HG02623 (cell line): Measurements from ENCODE around the gene NCF2.
"Not testable (repeated sequence)": the region's sequence is repeated elsewhere in the genome, so short reads cannot be mapped to it uniquely, and the experiment has no call there.

Source experiments
- ATAC-seq: cut with Tn5 transposase; IDR thresholded peaks from one replicate; pipeline ENCODE4 v1.9.1; 2021; ENCODE audit warnings: moderate library complexity; ENCODE audit not compliant: unreplicated experiment

The NCF2 gene, protein sequence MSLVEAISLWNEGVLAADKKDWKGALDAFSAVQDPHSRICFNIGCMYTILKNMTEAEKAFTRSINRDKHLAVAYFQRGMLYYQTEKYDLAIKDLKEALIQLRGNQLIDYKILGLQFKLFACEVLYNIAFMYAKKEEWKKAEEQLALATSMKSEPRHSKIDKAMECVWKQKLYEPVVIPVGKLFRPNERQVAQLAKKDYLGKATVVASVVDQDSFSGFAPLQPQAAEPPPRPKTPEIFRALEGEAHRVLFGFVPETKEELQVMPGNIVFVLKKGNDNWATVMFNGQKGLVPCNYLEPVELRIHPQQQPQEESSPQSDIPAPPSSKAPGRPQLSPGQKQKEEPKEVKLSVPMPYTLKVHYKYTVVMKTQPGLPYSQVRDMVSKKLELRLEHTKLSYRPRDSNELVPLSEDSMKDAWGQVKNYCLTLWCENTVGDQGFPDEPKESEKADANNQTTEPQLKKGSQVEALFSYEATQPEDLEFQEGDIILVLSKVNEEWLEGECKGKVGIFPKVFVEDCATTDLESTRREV

DNA sequence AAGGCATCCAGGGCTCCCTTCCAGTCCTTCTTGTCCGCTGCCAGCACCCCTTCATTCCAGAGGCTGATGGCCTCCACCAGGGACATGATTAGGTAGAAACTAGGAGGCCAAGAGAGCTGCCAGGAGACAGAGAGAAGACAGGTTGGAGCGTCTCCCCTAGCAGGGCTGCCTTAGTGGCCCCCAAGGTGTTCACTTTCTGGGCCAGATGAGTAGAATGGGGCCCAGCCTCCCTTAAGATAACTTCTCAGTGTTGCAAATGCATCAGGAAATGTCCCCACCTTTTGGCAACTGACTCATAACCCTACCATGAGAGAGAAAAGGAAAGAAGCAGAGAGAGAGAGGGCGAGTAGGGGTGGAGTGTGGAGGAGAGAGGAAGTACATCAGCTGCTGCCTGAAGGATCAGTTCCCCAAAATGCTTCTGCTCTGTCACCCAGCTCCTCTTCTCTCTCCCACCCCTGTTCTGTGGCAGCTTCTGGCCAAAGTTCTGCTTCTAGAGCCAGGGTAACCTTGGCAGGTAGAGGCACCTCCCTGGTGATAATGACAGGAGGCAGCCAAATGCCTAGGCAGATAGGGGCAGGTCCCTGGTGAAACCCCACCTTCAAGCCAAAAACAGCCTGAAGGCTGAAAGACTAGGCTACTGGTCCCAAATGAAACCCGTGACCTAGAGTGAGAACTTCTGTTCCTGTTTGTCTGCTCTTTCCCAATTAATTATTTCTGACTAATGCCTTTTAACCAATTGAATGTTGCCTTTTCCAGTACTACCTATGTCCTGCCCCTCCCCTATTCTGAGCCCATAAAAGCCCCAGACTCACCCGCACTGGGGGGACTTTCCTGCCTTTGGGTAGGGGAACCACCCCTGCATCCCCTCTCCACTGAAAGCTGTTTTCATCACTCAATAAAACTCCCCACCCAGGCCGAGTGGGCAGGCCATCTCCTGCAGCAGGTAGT is at the start of gene NCF2:
Gene NCF2 (minus strand): TSS at position 216 of the 948 bp plus-strand sequence. CDS start 130 bp downstream, at position 86.
- peak; percentile 84 for ATAC-seq

DNA sequence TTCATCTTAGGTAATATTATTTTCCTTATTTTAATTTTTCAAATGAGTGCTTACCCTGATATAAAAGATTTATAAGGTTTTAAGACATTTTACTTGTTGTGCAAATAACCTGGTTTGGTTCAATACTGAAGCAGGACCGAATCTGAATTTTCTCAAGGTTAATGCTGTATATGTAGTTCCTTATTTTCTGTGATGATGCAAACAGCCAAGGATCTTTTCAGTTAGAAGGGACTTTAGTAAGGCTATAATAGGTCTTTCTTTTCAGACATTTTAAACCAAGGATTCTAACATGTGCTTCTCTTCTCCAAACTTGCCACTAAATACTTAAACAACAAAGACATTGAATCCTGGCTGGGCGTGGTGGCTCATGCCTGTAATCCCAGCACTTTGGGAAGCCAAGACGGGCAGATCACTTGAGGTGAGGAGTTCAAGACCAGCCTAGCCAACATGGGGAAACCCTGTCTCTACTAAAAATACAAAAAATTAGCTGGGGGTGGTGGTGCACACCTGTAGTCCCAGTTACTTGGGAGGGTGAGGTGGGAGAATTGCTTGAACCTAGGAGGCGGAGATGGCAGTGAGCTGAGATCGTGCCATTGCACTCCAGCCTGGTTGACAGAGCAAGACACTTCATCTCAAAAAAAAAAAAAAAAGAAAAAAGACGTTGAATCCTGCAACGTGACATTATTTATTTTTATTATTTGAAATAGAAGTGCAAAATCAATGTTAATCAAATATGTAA is 48.6 kb upstream of the NCF2 start:
- ATAC-seq = no peak

DNA sequence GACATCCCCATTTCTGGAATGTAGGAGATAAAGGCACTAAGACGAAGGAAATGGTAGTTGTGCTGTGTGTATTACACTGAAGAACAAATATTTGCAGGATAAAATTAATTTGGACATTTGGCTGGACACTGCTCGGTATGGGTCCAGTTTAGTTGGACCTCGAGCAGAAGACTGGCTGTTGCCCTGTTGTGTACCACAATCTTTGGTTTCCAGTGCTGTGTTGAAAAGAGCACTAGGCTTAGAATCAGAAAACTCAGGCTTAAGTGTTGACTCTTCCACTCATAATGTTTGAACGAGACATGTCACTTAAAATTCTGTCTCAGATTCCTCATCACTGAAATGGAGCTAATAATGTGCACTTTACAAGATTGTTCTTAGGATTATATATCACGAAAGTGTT is 46.5 kb upstream of the NCF2 start:
- ATAC-seq = no peak

DNA sequence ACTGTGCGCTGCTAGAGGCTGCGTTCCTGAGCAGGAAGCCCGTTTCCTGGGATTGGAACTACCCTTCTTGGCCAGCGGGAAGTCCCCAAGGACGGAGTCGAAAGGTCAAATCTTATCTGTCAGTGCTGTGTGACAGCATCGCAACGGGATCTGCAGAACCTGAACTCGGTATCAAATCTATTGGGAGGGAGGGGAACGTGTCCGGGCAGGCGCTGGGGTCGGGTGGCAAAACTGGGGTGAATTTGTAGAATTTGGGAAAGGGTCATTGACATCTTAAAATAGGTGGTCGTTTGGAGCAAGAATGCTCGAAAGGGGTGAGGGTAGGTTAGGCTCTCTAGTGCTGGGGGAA is 46.0 kb upstream of the NCF2 start:
- ATAC-seq = no peak

DNA sequence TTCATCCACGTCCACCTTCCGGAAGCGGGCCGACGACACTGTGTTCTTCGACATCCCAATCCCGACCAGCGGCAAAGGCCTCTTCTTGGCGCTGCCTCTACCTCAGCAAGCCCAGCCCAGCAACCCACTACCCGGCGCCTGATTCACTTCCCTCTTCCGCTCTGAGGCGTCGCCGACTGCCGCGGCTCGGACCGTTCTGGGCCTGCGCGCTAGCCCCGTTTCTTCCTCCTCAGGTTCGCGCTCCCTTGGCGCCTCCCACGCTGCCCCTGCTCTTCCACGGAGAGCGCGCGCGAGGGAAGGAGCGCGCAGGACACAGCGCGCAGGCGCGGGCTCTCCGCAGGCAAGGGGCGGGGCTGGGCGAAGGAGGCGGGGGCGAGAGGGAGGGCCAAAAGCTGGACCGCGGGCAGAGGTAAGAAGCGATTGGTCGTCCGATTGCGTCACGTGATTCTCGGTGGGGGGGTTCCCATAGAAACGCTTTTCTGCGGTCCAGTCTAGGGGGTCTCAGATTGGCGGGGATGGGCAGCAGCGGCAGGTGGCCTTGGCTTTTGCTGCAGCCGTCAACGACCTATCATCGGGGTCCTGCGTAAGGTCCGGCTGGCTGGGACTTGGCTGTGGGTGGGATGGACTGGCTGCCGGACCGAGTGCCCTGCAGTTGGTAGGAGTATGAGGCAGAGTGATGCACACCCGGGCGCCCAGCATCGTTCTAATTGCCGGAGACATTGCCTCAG is 45.5 kb upstream of the NCF2 start, which contains the start of gene ARPC5:
Gene ARPC5 (minus strand): TSS at position 178 of the 728 bp plus-strand sequence. CDS start 124 bp downstream, at position 54.
- peak; percentile 78 for ATAC-seq

DNA sequence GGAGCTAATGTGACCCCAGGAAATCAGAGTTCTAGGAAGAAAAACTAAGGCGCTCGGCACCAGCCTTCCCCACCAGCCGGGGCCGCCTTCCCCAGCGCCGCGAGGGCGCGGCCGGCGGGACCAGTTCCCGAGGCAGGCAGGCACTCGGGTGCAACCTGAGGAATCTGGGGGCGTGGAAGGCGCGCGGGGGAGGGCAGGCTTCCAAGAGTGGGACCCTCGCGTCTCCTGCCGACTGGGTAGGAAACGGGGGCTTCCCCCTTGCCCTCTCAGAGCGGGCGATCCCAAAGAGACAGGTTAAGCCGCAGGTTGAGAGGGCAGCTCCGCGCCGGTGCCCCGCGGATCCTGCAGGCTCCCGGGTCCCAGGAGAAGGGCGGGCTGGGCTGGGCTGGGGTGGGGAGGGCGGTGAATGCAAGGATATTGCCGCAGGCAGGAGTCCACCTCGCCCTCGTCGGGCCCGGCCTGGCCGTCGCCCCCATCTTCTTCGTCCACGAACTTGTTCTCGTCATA is 44.9 kb upstream of the NCF2 start:
- peak; percentile 3 for ATAC-seq

DNA sequence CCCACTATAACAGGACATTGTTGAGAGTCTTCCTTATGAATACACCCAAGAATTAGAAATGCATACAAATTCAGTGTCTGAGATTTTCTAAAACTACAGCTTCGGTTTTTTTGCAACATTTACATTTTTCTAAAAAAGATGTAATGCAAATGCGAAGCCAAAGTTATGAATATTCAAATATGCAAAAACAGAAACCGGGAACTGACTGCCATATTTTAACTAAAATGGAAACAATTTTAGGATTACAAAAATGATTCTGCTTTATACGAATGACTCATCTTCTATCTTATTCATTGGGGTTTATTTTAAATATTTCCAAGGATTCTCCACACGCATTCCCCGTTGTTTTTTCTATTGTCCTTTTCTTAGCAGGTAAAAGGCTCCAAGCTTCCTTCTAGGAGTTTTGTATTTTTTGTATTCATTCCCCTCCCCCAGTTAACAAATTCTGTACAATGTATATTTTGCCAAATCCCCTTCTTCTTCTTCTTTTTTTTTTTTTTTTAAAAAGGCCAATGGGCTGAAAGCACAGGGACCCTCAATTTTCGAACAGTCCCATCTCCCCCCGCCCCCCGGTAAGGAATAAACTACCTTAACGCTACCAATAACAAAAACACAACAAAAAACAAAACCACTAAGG is 44.3 kb upstream of the NCF2 start:
- ATAC-seq = no peak

DNA sequence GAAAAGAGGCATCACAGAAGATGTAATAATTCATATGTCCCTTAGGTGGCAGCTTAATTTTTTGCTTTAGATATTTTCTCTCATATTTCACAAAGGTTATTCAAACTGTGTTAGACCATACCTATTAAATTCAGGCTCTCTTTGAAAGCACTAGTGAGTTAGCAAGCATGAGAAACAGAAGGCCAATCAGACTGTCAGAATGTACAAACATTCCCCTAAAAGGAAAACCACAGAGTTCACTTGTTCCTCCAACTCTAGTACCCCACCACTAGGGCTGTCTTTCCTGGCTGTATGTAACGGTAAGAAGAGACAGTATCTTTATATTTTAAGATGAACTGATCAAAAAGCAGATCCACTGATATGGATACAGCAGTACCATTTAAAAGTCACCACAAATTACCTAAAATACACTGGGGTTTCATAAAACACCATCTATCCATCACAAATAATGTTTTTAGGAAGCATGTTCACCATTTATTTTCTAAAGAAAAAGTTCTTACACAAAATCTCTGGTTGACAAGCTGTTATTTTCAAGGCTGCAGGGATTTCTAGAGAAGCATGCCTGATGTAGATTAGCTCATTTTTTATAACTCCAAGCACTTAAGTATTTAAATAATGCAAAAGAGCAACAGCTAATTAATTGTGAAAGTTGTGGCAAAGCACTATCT is 43.6 kb upstream of the NCF2 start:
- ATAC-seq = peak; percentile 44

DNA sequence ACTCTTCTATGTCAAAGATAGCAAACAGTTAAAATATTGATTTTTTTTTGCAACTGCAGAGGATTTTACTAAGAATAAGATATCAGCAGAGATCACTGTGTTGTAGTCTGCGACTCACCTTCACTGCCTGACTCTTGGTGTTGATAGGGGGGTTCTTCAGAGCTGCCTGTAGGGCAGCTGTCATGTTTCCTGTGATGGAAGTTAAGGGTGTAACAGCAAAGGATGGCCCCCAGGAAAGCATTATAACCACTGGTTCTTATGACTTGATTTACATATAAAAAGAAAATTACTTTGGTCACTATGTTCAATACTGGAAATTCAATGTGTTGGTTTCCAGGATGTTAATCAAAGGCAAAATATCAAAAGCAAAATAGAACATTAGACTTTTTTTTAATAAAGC is 42.7 kb upstream of the NCF2 start:
- no peak for ATAC-seq

DNA sequence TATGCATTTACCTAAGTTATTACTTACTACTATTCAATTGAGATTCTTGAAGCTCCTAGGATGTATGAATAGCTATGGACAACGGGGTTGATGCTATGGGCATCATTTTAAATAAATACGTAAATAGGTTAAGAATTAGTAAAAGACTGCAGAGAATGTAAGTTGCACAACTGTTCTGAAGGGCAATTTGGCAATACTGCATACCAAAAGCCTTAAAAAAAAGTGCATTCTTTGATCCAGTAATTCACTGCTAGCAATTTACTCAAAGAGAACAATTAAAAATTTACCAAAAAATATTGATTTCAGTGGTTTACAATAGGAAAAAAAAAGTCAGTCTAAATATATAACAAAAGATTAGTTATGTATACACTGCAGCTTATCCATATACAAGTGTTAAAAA is 41.9 kb upstream of the NCF2 start:
- no peak for ATAC-seq

DNA sequence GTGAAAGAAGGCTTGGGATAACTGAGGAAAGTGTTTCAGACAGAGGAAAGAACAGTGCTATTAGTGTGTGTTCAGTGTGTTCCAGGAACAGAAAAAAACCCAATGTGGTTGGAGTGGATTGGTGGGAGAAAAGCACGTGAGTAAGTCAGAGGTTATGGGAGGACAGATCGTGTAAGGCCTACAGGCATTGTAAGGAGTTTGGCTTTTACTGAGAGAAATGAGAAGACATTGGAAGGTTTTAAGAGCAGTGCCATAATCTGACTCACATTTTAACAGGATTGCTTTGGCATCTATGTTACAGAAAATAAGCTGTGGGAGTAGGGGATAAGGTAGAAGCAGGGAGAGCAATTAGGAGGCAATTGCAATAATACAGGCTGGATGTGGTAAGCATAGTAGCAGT is 40.5 kb upstream of the NCF2 start:
- ATAC-seq = no peak

DNA sequence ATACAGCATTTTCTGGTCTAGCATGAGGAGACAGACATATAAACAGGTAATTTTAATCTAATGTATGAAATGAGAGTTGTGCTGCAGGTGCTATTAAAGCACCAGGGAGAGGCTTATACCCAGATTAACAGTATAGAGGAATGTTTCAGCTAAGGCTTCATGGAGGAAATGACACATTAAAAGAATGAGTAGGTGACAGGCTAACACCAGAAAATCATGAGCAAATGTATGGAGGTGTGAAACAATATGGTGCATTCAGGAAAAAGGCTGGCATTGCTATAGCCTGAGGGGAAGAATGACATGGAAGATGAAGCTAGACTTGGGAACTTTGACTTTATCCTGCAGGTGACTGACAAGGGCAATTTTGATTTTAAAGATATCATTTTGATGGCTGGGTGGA is 38.3 kb upstream of the NCF2 start:
- no peak for ATAC-seq

DNA sequence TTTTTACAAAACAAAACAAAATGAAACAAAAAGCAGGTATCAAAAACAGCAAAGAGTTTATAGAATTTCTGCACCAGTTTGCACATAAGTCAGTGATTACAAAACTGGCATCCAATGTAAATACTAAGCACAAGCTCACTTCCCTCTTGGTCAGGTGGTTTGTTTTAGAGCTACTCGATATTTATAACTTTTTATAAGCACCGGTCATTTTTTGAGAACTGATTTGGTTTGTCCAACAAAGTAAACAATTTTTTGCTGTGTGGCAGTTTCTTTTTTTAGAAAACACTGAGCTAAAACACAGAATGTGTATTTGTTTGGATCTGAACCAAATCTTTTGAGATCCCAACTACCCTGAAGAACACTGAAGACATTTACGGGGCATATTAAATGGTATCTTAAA is 36.0 kb upstream of the NCF2 start:
- not testable (repeated sequence) for ATAC-seq

DNA sequence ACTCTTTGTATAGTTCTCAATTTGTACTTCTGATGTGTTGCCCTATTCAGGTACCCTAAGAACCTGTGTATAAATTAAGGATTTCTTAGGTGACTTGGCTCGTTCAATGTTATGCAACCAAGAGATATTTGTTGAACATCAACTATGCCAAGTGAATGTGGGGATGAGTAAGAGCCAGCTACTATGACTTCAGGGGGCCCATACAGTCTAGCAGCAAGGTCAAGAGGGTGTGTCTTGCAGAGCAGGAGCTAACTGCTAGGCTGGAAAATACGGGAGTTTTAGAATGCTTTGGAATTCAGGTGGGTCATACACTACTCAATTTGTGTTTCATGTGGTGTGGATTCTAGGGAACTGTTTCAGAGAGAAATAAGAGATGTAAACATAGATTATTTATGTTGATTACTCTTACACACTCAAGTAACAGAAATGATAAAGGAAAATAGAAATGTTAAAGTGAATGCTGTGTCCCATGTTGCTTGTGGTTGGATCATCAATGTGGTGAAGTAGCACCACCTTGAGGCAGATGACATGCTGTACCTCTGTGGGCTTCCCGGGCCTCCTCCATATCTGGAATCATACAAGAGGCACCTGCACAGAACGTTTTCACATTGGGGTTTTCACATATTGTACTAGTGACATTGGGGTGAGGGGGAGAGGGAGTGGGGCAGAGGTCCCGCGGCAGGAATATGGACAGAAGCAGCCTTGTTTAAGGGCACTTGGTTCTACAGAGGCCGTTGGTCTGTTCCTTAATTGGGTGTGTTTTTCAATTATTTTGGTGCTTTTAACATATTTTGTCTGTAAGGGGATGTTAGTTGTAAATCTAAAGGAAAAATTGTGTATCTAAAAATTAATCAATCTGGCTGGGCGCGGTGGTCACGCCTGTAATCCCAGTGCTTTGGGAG is 32.9 kb upstream of the NCF2 start:
- peak; percentile 71 for ATAC-seq

DNA sequence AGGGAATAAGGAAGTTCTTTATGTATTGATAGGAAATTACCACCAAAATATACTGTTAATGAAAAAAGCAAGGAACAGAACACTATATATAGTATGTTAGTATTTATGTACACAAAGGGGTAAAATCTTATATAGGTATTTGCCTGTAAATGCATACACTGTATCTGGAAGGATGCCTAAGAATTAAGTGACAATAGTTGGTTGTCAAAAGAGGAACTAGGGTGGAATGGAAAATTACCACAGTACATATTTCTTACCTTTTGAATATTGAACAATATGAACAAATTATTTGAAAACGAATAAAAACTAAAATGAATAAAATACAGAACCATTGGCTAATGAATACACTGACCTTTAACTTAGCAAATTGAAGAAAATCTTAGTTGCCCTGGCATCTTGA is 31.8 kb upstream of the NCF2 start:
- no peak for ATAC-seq

DNA sequence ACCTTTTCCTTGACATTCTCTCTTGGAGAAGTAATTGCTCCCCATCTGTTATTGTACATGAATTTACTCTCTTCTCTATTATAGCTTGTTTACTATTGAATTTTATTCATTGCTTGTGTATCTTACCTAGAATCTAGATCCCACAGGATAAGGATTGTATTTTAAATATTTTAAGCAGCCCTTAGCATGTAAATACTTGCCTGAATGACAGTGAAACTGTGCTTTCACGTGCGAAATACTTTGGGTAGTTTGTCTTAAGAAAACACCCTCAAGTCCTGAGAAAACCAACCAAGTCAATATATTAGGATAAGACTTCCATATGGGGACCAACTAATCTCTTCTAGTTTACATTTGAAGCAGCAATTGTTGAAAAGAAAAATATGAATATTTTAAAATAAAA is 30.1 kb upstream of the NCF2 start:
- no peak for ATAC-seq

DNA sequence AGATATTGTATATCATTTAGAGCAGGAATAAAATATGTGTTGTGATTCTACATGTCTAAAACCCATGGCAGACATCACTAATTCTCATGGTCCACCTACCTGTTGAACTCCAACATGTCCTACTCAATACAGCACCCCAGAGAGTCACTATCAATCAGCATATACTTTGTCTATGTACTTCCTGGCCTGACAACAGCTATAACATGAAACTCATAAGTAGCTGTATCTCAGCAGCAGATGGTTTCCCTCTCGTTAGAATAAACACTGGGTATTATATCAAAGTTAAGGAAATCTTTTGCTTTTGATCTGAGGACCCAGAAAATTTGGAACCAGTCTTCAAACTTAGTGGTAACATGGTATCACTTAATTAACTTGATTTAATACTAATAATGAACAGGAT is 29.5 kb upstream of the NCF2 start:
- no peak for ATAC-seq

DNA sequence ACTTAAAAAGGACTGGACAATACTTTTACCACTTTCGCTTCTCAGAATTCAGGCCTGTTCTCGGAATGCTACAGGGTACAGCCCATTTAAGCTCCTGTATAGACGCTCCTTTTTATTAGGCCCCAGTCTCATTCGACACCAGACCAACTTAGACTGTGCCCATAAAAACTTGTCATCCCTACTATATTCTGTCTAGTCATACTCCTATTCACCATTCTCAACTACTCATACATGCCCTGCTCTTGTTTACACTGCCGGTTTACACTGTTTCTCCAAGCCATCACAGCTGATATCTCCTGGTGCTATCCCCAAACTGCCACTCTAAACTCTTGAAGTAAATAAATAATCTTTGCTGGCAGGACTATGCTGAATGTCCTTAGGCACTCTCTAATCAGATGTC is 27.9 kb upstream of the NCF2 start:
- ATAC-seq = not testable (repeated sequence)
